ENCODE results near the gene TPGS1. TPM values are rescaled to one million over a fixed set of nuclear protein-coding genes. Genes with fewer than 3 reads are reported as not detected.

TPGS1 gene
- total RNA-seq, 4 donors from 2014 or later = 12.6 to 37.5 (median 29.9) TPM

- TF ChIP-seq POLR2A (IDR thresholded peaks at IDR 0.05) = no peak
- TF ChIP-seq, protein P1, sequence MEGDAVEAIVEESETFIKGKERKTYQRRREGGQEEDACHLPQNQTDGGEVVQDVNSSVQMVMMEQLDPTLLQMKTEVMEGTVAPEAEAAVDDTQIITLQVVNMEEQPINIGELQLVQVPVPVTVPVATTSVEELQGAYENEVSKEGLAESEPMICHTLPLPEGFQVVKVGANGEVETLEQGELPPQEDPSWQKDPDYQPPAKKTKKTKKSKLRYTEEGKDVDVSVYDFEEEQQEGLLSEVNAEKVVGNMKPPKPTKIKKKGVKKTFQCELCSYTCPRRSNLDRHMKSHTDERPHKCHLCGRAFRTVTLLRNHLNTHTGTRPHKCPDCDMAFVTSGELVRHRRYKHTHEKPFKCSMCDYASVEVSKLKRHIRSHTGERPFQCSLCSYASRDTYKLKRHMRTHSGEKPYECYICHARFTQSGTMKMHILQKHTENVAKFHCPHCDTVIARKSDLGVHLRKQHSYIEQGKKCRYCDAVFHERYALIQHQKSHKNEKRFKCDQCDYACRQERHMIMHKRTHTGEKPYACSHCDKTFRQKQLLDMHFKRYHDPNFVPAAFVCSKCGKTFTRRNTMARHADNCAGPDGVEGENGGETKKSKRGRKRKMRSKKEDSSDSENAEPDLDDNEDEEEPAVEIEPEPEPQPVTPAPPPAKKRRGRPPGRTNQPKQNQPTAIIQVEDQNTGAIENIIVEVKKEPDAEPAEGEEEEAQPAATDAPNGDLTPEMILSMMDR (IDR thresholded peaks at IDR 0.05) = peak; percentile 52 to 79 (median 76)
- Histone ChIP-seq H3K9me3 (no peaks in the 10 kb centered on the region), H3K4me1 (peaks cover 0 to 7% of the 10 kb centered on the region in 2 donors), H3K27ac (peak overlapping the region; percentile 40 to 41), H3K36me3 (no peaks in the 10 kb centered on the region), H3K4me3 (no peak overlapping the region), H3K27me3 (no peaks in the 10 kb centered on the region)
- peak; percentile 56 to 68 for DNase-seq
- intact Hi-C loops (cut with DNase I; ENCODE audit: low total_unique reads) = no loop called here
Measured at GRCh38 chr19:510606-511100, 3.4 kb downstream of the TPGS1 start.

DNA sequence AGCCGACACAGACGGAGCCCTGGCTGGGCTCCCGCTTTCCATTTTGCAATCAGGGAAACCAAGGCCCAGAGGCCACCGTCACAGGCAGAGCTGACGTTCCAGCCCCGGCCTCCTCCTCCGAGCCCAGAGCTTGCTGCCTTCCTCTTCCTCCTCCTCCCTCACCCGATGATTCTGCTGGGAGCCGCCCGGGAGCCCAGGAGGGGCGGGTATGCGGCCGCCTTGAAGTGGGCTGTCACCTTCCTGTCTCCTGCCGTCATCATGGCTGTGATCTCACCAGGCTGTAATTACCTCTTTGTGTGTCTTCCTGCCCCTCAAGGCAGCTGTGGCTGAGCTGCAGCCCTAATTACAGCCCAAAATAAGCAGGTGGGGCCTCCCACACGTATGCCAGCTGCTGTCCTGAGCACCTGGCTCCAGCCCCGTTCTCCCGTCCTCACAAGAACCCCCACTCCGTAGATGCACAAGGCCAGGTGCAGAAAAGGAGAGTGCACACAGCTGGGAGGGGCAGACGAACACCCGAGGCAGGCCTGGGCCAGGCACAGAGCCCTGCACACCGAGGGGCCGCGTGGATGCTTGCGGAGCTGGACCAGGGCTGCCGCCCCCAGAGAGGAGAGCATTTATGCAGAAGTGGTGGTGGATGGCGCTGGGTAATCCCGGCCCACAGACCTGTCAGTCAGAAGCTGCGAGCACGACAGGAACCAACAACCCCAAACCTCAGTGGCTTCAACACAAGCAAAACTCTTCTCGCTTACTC lies 4.0 kb downstream of the TPGS1 start:
- H3K4me3 ChIP-seq = no peak overlapping the region
- no peaks in the 10 kb centered on the region for H3K27me3 ChIP-seq
- H3K4me1 ChIP-seq = peaks cover 0 to 7% of the 10 kb centered on the region in 2 donors
- intact Hi-C loops (cut with DNase I; ENCODE audit: low total_unique reads) = no loop called here
- no peak for DNase-seq
- no peaks in the 10 kb centered on the region for H3K9me3 ChIP-seq
- H3K36me3 ChIP-seq = no peaks in the 10 kb centered on the region
- no peak for TF ChIP-seq POLR2A (IDR thresholded peaks at IDR 0.05)
- TF ChIP-seq, protein P1 (IDR thresholded peaks at IDR 0.05) = no peak
- H3K27ac ChIP-seq = peak overlapping the region; percentile 40 to 41

GRCh38 chr19:512547-513365 lies 5.5 kb downstream of the TPGS1 start:
- intact Hi-C loops (cut with DNase I; ENCODE audit: low total_unique reads) = no loop called here
- H3K27me3 ChIP-seq = no peaks in the 10 kb centered on the region
- no peaks in the 10 kb centered on the region for H3K9me3 ChIP-seq
- DNase-seq = no peak
- TF ChIP-seq, protein P1 (IDR thresholded peaks at IDR 0.05) = no peak
- no peak for TF ChIP-seq POLR2A (IDR thresholded peaks at IDR 0.05)
- H3K27ac ChIP-seq = no peak overlapping the region
- H3K4me3 ChIP-seq = no peak overlapping the region
- H3K4me1 ChIP-seq = peaks cover 0 to 7% of the 10 kb centered on the region in 2 donors
- H3K36me3 ChIP-seq = no peaks in the 10 kb centered on the region

DNA sequence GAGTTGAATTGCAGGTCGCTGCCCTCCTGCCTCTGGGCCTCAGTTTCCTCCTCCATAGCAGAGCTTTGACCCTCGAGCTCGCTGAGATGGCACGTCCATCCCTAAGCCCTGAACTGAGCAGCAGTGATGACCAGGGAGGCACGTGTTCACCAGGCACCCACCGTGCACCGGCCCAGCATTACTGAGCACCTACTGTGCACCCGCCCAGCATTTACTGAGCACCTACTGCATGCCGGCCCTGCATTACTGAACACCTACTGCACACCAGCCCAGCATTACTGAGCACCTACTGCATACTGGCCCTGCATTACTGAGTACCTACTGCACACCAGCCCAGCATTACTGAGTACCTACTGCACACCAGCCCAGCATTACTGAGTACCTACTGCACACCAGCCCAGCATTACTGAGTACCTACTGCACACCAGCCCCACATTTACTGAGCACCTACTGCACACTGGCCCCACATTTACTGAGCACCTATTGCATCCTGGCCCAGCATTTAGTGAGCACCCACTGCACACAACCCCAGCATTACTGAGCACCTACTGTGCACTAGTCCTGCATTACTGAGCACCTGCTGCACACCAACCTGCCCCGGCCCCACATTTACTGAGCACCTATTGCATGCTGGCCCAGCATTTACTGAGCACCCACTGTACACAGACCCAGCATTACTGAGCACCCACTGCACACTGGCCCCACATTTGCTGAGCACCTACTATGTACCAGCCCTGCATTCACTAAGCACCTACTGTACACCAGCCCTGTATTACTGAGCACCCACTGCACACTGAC lies 6.3 kb downstream of the TPGS1 start:
- no peaks in the 10 kb centered on the region for H3K27me3 ChIP-seq
- intact Hi-C loops (cut with DNase I; ENCODE audit: low total_unique reads) = no loop called here
- no peak for DNase-seq
- no peaks in the 10 kb centered on the region for H3K36me3 ChIP-seq
- H3K27ac ChIP-seq = no peak overlapping the region
- no peaks in the 10 kb centered on the region for H3K9me3 ChIP-seq
- H3K4me1 ChIP-seq = no peaks in the 10 kb centered on the region
- no peak overlapping the region for H3K4me3 ChIP-seq
- TF ChIP-seq POLR2A (IDR thresholded peaks at IDR 0.05) = no peak
- TF ChIP-seq, protein P1 (IDR thresholded peaks at IDR 0.05) = no peak
